Tibial nerve (tissue), 4 donors: Measurements from ENCODE around the gene PSG1. TPM values are rescaled to one million over a fixed set of nuclear protein-coding genes. Genes with fewer than 3 reads are reported as not detected.
A peak's percentile ranks its signal among the peaks of the same experiment; 100 is the strongest.
"Not testable (repeated sequence)": the region's sequence is repeated elsewhere in the genome, so short reads cannot be mapped to it uniquely, and the experiment has no call there.

Experiments used
- DNase-seq, 2 donors: peaks; one replicate each; pipeline ENCODE4 v3.0.0-alpha.2; 2019; ENCODE audit warnings: low spot score in 2 of 2
- H3K27ac ChIP-seq, 4 donors: fragments of 200-600 bp; sonication (generic) in 3 of 4; one replicate each; pipeline ENCODE4 v1.5.1; 2017 to 2019; ENCODE audit warnings: mild to moderate bottlenecking in 1 of 4
- H3K27me3 ChIP-seq, 2 donors: fragments of 200-600 bp; sonication (generic) in 1 of 2; one replicate each; pipeline versions ENCODE4 v1.5.1 to v1.6.0; 2017 to 2019
- H3K36me3 ChIP-seq, 3 donors: fragments of 200-600 bp; sonication (generic); one replicate each; pipeline ENCODE4 v1.5.1; 2018 to 2019
- H3K4me1 ChIP-seq, 4 donors: fragments of 200-600 bp; sonication (generic) in 3 of 4; one replicate each; pipeline ENCODE4 v1.5.1; 2017 to 2019
- H3K4me3 ChIP-seq, 4 donors: fragments of 200-600 bp; sonication (generic) in 3 of 4; one replicate each; pipeline ENCODE4 v1.5.1; 2017 to 2019; ENCODE audit warnings: mild to moderate bottlenecking in 1 of 4, moderate library complexity in 1 of 4
- H3K9me3 ChIP-seq, 4 donors: fragments of 200-600 bp; sonication (generic) in 3 of 4; one replicate each; pipeline ENCODE4 v1.5.1; 2017 to 2019
- EP300 ChIP-seq, 2 donors: sonication (generic); formaldehyde crosslinking; IDR thresholded peaks; one replicate each; pipeline ENCODE4 v1.6.1; 2017; ENCODE audit warnings: antibody characterized with exemption in 2 of 2, mild to moderate bottlenecking in 1 of 2
- POLR2A ChIP-seq, 2 donors: fragments of 450-650 bp; IDR thresholded peaks; one replicate each; pipeline ENCODE4 v1.6.1; 2017; ENCODE audit warnings: antibody characterized with exemption in 2 of 2, mild to moderate bottlenecking in 2 of 2, moderate library complexity in 2 of 2
- whole genome bisulfite sequencing, 2 donors: methylation state at CpG; one replicate each; pipeline ENCODE4 v1.1.5; 2018; 5-methylcytosine and 5-hydroxymethylcytosine counted together
- total RNA-seq, 4 donors: library from RNA; depleted of rRNA; stranded (reverse); fragments of >200 nt; gene quantifications; one replicate each; pipeline ENCODE4 v1.1.0, GENCODE V29; 2016
- TF ChIP-seq, protein P1 (sequence below), 5 experiments: fragments of 200-600 bp in 3 of 5; fragments of 450-650 bp in 2 of 5; sonication (generic) in 3 of 5; IDR thresholded peaks; one replicate each; pipeline ENCODE4 v1.5.1; 2016 to 2019; ENCODE audit warnings: antibody characterized with exemption in 5 of 5, mild to moderate bottlenecking in 3 of 5, moderate library complexity in 2 of 5

The PSG1 gene
- not detected for total RNA-seq

DNA sequence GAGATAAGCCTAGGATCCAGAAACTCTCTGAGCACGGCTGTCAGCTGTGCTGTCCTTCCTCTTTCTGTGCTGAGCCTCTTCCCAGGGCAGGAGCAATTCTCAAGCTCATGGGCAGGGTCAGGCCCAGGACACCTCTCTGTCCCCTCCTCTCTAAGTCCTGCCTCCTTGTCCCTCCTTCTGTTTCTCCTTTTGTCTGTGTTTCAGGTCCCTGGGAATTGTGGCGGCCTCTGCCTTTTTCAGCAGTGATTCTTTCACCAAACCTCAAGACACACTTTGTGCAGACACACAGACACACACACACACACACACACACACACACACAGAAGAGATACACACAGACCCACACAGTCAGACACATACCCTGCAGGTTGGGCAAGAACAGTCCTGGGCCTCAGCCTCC is at the start of gene PSG1:
PSG1 (minus strand) TSS at position 101 of the 400 bp plus-strand sequence. CDS start 132 bp downstream, outside the sequence.
- H3K27ac ChIP-seq = no peak within 1 kb of the TSS
- H3K4me3 ChIP-seq = no peak within 1 kb of the TSS
- H3K9me3 ChIP-seq = no peaks in the 10 kb centered on the region
- no peaks in the 10 kb centered on the region for H3K36me3 ChIP-seq
- DNase-seq = no peak
- WGBS, 2 donors = 45 to 78% methylated on average over 2 of the region's 2 CpGs
- TF ChIP-seq, protein P1, sequence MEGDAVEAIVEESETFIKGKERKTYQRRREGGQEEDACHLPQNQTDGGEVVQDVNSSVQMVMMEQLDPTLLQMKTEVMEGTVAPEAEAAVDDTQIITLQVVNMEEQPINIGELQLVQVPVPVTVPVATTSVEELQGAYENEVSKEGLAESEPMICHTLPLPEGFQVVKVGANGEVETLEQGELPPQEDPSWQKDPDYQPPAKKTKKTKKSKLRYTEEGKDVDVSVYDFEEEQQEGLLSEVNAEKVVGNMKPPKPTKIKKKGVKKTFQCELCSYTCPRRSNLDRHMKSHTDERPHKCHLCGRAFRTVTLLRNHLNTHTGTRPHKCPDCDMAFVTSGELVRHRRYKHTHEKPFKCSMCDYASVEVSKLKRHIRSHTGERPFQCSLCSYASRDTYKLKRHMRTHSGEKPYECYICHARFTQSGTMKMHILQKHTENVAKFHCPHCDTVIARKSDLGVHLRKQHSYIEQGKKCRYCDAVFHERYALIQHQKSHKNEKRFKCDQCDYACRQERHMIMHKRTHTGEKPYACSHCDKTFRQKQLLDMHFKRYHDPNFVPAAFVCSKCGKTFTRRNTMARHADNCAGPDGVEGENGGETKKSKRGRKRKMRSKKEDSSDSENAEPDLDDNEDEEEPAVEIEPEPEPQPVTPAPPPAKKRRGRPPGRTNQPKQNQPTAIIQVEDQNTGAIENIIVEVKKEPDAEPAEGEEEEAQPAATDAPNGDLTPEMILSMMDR (IDR thresholded peaks at IDR 0.05) = no peak
- TF ChIP-seq EP300 (IDR thresholded peaks at IDR 0.05) (no peak), POLR2A (IDR thresholded peaks at IDR 0.05) (no peak)
- H3K4me1 ChIP-seq = no peaks in the 10 kb centered on the region
- no peaks in the 10 kb centered on the region for H3K27me3 ChIP-seq

DNA sequence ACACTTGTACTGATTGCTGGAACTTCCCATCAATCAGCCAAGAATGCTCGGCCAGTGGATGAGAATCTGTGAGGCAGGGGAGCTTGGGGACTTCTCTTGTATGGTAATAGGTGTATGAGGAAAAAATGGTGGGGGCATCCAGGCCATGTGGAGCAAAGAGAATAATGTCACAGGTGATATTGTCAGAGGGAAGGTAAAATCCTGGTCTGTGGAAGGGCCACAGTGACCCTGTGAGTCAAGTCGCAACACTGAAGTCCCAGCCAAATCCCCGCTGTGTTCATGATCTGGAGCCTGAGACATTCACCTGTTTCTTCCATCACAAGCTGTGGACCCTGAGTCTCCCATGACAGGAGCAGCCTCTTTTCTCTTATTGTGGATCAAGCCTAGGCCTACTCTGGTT is 49.4 kb upstream of the PSG1 start:
- no peaks in the 10 kb centered on the region for H3K27me3 ChIP-seq
- WGBS, 2 donors = 78 to 83% methylated on average over 3 of the region's 3 CpGs
- H3K9me3 ChIP-seq = no peaks in the 10 kb centered on the region
- DNase-seq = no peak
- TF ChIP-seq, protein P1 (IDR thresholded peaks at IDR 0.05) = no peak
- H3K27ac ChIP-seq = no peak overlapping the region
- H3K4me1 ChIP-seq = no peaks in the 10 kb centered on the region
- no peak overlapping the region for H3K4me3 ChIP-seq
- H3K36me3 ChIP-seq = no peaks in the 10 kb centered on the region

DNA sequence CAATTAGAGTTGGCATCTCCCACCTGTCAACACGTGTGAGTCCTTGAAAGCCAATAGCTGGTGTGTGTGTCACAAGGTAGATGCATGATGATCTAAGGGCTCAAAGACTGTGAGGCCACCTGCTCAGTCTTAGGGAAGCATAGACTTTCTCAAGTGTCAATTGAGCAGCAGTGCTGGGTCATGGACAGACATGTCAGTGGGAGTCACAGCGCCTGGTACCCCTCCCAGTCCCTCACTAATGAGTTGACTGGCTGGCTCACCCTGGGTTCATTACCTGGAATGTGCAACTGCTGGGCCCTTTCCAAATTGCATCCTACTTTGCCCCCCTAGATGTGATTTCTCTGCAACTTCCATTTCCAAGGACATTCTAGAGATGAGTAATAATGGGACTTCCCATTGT is 47.3 kb upstream of the PSG1 start:
- H3K27ac ChIP-seq = no peak overlapping the region
- no peaks in the 10 kb centered on the region for H3K36me3 ChIP-seq
- no peak for DNase-seq
- H3K9me3 ChIP-seq = no peaks in the 10 kb centered on the region
- H3K4me1 ChIP-seq = no peaks in the 10 kb centered on the region
- no peaks in the 10 kb centered on the region for H3K27me3 ChIP-seq
- WGBS, 2 donors = 56 to 57% methylated on average over 2 of the region's 2 CpGs
- no peak overlapping the region for H3K4me3 ChIP-seq
- TF ChIP-seq POLR2A (IDR thresholded peaks at IDR 0.05) (no peak), EP300 (IDR thresholded peaks at IDR 0.05) (no peak)
- TF ChIP-seq, protein P1 (IDR thresholded peaks at IDR 0.05) = no peak

DNA sequence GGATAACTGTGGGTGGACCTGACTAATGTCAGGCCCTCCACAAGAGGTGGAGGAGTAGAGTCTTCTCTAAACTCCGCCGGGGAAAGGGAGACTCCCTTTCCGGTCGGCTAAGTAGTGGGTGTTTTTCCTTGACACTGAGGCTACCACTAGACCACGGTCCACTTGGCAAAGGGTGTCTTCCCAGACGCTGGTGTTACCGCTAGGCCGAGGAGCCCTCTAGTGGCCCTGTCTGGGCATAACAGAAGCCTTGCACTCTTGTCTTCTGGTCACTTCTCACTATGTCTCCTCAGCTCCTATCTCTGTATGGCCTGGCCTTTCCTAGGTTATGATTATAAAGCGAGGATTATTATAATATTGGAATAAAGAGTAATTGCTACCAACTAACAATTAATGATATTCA is 43.6 kb upstream of the PSG1 start:
- TF ChIP-seq, protein P1 (IDR thresholded peaks at IDR 0.05) = peak in 2 of 5 experiments; percentile 9 to 14
- not testable (repeated sequence) for H3K4me3 ChIP-seq, H3K27ac ChIP-seq, H3K4me1 ChIP-seq, DNase-seq, H3K36me3 ChIP-seq, H3K9me3 ChIP-seq, H3K27me3 ChIP-seq
- WGBS, 2 donors = 36 to 50% methylated on average over 9 of the region's 9 CpGs

DNA sequence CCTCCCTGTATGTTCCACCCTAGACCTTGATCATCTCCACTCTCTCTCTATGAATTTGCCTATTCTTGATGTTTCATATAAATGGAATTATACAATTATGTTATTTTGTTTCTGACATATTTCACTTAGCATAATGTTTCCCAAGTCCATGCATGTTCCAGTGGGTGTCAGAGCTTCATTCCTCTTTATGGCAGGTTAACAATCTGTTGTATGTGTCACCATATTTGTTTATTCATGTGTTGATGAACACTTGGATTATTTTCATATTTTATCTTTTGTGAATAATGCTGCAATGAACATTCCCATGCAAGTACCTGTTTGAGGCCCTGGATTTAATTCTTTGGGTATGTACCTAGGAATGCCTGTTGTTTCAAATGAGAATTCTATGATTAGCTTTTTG is 41.5 kb upstream of the PSG1 start:
- H3K27me3 ChIP-seq = not testable (repeated sequence)

DNA sequence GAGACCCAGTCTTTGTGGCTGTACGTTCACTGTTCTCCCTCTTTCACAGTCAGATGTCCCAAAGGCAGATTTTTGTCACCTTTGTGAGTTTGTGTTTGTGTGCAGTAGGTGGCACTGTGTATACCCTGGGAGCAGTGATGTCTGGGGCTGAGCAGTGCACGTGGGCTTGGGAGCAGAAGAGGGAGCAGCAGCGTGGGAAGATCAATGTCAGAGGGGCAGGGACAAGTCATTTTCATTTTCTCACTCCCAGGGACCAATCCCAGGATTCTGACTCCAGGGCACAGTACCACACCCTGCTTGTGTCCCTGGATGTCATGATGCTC is 40.2 kb upstream of the PSG1 start:
- H3K27me3 ChIP-seq = no peaks in the 10 kb centered on the region
- H3K4me3 ChIP-seq = no peak overlapping the region
- H3K27ac ChIP-seq = no peak overlapping the region
- no peaks in the 10 kb centered on the region for H3K4me1 ChIP-seq
- TF ChIP-seq, protein P1 (IDR thresholded peaks at IDR 0.05) = no peak
- no peak for TF ChIP-seq EP300 (IDR thresholded peaks at IDR 0.05)
- TF ChIP-seq POLR2A (IDR thresholded peaks at IDR 0.05) = no peak
- DNase-seq = no peak
- 18 to 20% methylated on average over 3 of the region's 3 CpGs for WGBS, 2 donors
- H3K36me3 ChIP-seq = no peaks in the 10 kb centered on the region
- H3K9me3 ChIP-seq = no peaks in the 10 kb centered on the region

More for the DNA sequence above, 41.5 kb upstream of the PSG1 start:
- not testable (repeated sequence) for DNase-seq, H3K36me3 ChIP-seq, H3K27ac ChIP-seq, H3K9me3 ChIP-seq, H3K4me3 ChIP-seq, H3K4me1 ChIP-seq

DNA sequence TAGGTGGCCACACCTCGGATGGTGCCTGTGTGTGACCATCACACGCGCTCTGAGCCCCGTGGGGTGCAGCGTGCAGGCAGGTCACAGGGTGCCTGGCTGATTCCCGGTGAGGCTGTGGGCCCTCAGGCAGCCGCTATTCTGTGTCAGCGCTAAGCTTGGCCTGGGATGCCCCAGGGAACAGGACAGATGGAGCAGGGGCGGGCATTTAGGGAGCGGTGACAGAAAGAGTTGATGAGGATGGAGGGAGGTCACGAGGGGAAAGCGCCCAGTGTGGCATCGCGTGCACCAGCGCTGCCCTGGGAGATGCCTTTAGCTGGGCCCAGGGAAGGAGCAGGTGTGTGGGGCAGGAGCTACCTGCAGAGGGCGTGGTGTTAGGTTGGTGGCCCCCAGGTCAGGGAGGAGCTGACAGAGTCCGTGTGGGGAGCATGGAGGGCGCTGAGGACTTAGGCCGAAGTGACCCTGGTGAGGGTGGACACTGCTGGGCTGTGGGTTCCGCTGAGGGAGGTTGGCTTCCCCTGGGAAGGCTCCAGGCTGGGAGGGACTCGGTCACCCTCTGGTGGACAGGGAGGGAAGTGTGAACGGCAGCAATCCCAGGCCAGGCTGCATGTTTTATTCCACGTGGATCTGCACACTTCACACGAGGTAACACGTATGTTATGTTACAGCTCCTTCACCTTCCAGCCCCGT is 39.7 kb upstream of the PSG1 start:
- H3K4me1 ChIP-seq, H3K9me3 ChIP-seq, H3K27me3 ChIP-seq, H3K36me3 ChIP-seq, DNase-seq, H3K27ac ChIP-seq, H3K4me3 ChIP-seq: not testable (repeated sequence)
- 70 to 77% methylated on average over 22 to 26 of the region's 26 CpGs for WGBS, 2 donors

DNA sequence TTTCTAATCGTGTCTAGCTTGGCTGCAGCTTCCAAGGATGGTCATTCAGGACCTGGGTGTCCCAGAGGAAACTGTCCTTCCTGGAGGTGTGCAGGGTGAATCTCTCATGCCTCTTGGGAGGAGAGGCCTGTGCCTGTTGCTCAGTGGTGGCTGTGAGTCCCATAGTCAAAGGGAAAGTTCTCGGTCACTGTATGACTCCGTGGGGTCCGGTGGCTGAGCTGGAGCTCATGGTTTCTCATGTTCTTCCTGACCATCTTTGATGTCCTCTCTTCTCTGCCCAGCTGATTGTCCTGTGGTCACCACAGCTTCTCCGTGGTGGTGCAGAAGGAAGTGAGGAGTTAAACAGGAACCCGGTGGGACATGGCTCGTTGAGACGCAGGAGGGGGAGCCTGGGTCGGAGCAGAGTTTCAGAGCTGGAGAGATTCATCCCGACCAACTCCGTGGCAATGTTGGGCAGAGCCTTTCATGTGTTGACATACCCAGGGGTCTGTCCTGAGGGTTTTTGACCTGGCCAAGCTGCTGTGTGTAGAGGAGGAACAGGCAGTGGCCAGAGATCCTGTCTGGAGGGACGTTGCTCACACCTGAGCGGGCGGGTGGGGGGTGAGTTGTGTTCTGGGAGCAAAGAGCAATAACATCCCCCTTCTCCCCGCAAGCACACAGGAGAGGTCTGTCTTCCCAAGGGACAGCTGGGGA is 39.0 kb upstream of the PSG1 start:
- not testable (repeated sequence) for H3K36me3 ChIP-seq, H3K4me3 ChIP-seq, H3K4me1 ChIP-seq, H3K9me3 ChIP-seq, H3K27me3 ChIP-seq, H3K27ac ChIP-seq, DNase-seq
- WGBS, 2 donors = 79 to 94% methylated on average over 15 of the region's 15 CpGs
